ENCODE data around the gene ENPP6.

- TF ChIP-seq, protein P1, sequence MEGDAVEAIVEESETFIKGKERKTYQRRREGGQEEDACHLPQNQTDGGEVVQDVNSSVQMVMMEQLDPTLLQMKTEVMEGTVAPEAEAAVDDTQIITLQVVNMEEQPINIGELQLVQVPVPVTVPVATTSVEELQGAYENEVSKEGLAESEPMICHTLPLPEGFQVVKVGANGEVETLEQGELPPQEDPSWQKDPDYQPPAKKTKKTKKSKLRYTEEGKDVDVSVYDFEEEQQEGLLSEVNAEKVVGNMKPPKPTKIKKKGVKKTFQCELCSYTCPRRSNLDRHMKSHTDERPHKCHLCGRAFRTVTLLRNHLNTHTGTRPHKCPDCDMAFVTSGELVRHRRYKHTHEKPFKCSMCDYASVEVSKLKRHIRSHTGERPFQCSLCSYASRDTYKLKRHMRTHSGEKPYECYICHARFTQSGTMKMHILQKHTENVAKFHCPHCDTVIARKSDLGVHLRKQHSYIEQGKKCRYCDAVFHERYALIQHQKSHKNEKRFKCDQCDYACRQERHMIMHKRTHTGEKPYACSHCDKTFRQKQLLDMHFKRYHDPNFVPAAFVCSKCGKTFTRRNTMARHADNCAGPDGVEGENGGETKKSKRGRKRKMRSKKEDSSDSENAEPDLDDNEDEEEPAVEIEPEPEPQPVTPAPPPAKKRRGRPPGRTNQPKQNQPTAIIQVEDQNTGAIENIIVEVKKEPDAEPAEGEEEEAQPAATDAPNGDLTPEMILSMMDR (IDR thresholded peaks at IDR 0.05) = no peak
- no peak for TF ChIP-seq POLR2A (IDR thresholded peaks at IDR 0.05)
Measured at GRCh38 chr4:184193556-184194525, 23.8 kb downstream of the ENPP6 start.
